ENCODE measurements around the gene PHRF1.

The PHRF1 gene

DNA sequence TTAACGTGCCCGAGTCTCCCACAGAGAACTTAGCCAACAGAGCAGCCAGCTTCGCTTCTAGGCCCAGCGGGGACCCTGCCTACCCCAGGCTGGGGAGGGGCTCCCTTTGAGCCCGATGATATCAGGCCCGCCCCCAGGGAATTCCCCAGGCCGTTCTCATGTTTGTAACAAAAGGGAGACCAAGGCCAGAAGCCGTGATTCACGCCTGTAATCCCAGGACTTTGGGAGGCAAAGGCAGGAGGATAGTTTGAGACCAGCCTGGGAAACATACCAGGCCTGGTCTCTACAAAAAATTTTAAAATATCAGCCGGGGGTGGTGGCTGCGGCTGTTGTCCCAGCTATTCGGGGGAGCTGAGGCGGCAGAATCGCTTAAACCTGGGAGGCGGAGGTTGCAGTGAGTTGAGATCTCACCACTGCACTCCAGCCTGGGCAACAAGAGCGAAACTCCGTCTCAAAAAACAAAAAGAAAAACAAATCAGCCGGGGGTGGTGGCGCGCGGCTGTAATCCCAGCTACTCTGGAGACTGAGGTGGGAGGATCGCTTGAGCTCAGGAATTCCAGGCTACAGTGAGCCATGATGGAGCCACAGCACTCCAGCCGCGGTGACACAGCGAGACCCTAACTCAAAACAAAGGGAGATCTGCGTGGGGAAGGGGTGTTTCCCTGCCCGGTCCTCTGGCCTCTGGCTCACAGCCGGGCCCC, 62.5 kb downstream of the PHRF1 start:
- no peak for DNase-seq (ENCODE audit: extremely low read depth, low read depth)
- TF ChIP-seq, protein P1, sequence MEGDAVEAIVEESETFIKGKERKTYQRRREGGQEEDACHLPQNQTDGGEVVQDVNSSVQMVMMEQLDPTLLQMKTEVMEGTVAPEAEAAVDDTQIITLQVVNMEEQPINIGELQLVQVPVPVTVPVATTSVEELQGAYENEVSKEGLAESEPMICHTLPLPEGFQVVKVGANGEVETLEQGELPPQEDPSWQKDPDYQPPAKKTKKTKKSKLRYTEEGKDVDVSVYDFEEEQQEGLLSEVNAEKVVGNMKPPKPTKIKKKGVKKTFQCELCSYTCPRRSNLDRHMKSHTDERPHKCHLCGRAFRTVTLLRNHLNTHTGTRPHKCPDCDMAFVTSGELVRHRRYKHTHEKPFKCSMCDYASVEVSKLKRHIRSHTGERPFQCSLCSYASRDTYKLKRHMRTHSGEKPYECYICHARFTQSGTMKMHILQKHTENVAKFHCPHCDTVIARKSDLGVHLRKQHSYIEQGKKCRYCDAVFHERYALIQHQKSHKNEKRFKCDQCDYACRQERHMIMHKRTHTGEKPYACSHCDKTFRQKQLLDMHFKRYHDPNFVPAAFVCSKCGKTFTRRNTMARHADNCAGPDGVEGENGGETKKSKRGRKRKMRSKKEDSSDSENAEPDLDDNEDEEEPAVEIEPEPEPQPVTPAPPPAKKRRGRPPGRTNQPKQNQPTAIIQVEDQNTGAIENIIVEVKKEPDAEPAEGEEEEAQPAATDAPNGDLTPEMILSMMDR (IDR thresholded peaks at IDR 0.05; ENCODE audit: low read depth, low read length), result no peak

DNA sequence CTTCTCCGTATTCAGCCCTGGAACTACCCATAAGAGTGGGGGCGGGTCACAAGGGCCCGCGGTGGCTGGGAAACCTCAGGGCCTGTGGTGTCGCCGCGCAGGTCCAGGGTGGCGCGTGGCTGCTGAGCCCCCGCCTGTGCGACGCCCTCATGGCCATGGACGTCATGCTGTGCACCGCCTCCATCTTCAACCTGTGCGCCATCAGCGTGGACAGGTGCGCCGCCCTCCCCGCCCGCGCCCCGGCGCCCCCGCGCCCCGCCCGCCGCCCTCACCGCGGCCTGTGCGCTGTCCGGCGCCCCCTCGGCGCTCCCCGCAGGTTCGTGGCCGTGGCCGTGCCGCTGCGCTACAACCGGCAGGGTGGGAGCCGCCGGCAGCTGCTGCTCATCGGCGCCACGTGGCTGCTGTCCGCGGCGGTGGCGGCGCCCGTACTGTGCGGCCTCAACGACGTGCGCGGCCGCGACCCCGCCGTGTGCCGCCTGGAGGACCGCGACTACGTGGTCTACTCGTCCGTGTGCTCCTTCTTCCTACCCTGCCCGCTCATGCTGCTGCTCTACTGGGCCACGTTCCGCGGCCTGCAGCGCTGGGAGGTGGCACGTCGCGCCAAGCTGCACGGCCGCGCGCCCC, 63.2 kb downstream of the PHRF1 start:
- TF ChIP-seq, protein P1 (IDR thresholded peaks at IDR 0.05; ENCODE audit: low read depth, low read length), result no peak
- no peak for DNase-seq (ENCODE audit: extremely low read depth, low read depth)

DNA sequence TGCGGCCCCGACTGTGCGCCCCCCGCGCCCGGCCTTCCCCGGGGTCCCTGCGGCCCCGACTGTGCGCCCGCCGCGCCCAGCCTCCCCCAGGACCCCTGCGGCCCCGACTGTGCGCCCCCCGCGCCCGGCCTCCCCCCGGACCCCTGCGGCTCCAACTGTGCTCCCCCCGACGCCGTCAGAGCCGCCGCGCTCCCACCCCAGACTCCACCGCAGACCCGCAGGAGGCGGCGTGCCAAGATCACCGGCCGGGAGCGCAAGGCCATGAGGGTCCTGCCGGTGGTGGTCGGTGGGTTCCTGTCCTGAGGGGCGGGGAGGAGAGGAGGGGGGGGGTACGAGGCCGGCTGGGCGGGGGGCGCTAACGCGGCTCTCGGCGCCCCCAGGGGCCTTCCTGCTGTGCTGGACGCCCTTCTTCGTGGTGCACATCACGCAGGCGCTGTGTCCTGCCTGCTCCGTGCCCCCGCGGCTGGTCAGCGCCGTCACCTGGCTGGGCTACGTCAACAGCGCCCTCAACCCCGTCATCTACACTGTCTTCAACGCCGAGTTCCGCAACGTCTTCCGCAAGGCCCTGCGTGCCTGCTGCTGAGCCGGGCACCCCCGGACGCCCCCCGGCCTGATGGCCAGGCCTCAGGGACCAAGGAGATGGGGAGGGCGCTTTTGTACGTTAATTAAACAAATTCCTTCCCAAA, 63.9 kb downstream of the PHRF1 start:
- TF ChIP-seq, protein P1 (IDR thresholded peaks at IDR 0.05; ENCODE audit: low read depth, low read length), result no peak
- DNase-seq (ENCODE audit: extremely low read depth, low read depth), result no peak

DNA sequence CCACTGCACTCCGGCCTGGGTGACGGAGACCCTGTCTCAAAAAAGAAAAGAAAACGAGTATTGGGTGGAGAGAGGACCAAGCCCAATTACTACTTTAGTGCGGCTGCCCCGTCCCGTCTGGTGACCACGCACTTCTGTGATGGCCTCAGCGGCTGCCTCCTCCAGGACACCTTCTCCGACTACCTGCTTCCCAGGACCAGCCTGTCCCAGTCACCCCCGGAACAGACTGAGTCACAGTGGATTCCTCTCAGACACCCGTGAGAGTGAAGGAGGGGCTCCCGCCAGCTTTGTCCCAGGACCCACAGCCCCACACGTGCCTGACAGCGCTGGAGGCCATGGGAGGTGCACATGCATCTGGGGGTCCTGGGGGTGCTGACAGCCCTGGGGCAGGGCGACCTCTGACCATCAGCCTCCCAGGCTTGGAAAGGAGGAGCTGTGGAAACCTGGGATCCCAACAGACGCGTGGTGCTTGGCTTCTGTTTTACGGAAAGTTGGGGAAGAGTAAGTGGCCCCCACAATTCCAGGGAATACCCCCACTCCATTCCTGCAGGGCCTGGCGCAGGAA, 65.6 kb downstream of the PHRF1 start:
- no peak for DNase-seq (ENCODE audit: extremely low read depth, low read depth)
- TF ChIP-seq, protein P1 (IDR thresholded peaks at IDR 0.05; ENCODE audit: low read depth, low read length), result no peak

DNA sequence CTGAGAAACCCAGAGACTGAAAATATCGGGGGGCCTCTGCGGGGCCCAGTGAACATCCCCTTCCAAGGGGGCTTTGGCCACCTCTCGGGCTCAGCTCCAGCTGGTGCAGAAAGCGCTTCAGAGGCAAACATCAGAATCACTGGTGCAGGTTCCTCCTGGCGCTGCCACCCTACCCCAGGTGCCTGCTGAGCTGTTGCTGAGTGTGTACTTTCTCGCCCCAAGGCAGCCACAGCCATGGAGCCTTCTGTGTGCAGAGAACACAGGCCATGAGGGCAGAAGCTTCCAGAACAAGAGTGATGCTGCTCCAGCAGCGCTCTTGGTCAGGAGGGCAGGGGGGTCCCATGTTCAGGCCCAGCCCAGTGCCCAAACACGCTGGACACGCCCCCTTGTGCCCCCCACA, 67.1 kb downstream of the PHRF1 start:
- no peak for DNase-seq (ENCODE audit: extremely low read depth, low read depth)
- TF ChIP-seq, protein P1 (IDR thresholded peaks at IDR 0.05; ENCODE audit: low read depth, low read length), result no peak

DNA sequence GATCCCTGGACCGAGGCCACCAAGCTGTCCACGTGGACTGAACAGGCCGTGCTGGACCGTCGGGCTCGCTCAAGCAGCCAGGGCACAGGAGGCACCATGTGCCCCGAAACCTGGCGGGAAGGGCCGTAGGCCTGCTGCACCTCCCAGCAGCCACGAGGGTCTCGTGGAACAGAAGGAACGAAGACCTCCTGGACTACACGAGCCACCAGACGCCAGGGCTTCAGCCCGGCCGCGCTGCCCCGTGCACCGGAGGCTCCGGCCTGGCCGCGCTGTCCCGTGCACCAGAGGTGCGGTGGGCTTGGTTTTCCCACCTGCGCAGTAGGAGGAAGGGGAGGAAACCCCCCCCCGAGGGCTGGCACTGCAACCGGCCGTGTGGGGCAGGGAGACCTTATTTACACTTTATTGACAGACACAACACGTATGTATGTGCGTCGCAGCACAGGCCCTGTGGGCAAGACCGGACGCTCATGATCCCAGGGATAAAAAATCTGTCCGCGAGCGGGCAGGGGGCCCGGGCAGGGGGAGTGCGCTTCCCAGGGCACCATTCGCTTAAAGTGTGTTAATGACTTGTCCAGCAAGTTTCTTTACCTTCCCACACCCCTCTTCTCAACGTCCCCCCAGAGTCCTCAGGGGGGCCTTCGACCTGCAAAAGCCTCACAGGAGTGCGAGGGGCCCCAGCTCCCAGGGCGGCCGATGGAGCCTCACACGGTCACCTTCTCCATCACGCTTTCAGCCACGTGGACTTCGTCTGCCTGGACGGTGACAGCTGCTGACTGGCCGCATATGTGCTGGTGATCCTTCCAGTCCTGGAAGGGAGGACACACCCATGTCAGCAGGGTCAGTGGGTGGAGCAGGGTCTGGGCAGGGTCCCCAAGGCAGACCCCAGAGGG, 67.8 kb downstream of the PHRF1 start:
- TF ChIP-seq, protein P1 (IDR thresholded peaks at IDR 0.05; ENCODE audit: low read depth, low read length), result no peak
- DNase-seq (ENCODE audit: extremely low read depth, low read depth), result no peak
